IPS-NIHi7 (cell line): ENCODE data around the gene LIPN.
A peak's percentile ranks its signal among the peaks of the same experiment; 100 is the strongest.

Experiments
- DNase-seq: peaks from one replicate; pipeline ENCODE4 v3.0.0; 2012; ENCODE audit warnings: mixed read lengths; ENCODE audit errors: extremely low spot score

Gene LIPN

GRCh38 chr10:88783724-88784123 lies 23.9 kb downstream of the LIPN start:
- no peak for DNase-seq

GRCh38 chr10:88786032-88786770 lies 26.4 kb downstream of the LIPN start:
- DNase-seq = no peak

- no peak for DNase-seq
Observed at GRCh38 chr10:88787463-88787862, 27.6 kb downstream of the LIPN start.

GRCh38 chr10:88788924-88789323 lies 29.1 kb downstream of the LIPN start:
- DNase-seq = no peak

GRCh38 chr10:88791924-88792323 lies 32.1 kb downstream of the LIPN start:
- DNase-seq = peak; percentile 68

GRCh38 chr10:88792661-88793060 lies 32.8 kb downstream of the LIPN start:
- no peak for DNase-seq

GRCh38 chr10:88793712-88794299 lies 34.0 kb downstream of the LIPN start:
- DNase-seq = no peak

- DNase-seq = no peak
Observed at GRCh38 chr10:88794731-88795130, 34.9 kb downstream of the LIPN start.

- peak; percentile 15 for DNase-seq
Observed at GRCh38 chr10:88800152-88801125, 40.6 kb downstream of the LIPN start.

GRCh38 chr10:88802523-88803285 lies 42.9 kb downstream of the LIPN start, which contains the start of gene LIPM:
LIPM (plus strand) TSS chr10:88802730; CDS start chr10:88802897, 167 bp downstream.
- no peak for DNase-seq

- no peak for DNase-seq
Observed at GRCh38 chr10:88803641-88804040, 43.8 kb downstream of the LIPN start.

- peak; percentile 50 for DNase-seq
Observed at GRCh38 chr10:88804083-88804812, 44.4 kb downstream of the LIPN start.

GRCh38 chr10:88805361-88805760 lies 45.5 kb downstream of the LIPN start:
- DNase-seq = no peak

- no peak for DNase-seq
Observed at GRCh38 chr10:88805924-88806323, 46.1 kb downstream of the LIPN start.

GRCh38 chr10:88809621-88810020 lies 49.8 kb downstream of the LIPN start:
- no peak for DNase-seq

GRCh38 chr10:88810196-88810961 lies 50.6 kb downstream of the LIPN start:
- peak; percentile 63 for DNase-seq

GRCh38 chr10:88813200-88813599 lies 53.4 kb downstream of the LIPN start:
- no peak for DNase-seq

- no peak for DNase-seq
Observed at GRCh38 chr10:88819290-88819689, 59.5 kb downstream of the LIPN start.

- DNase-seq = no peak
Observed at GRCh38 chr10:88820748-88821401, 61.1 kb downstream of the LIPN start.

GRCh38 chr10:88826388-88826787 lies 66.6 kb downstream of the LIPN start:
- no peak for DNase-seq
